Endodermal cell (in vitro differentiated cells): ENCODE results near the gene YLPM1. TPM values are rescaled to one million over a fixed set of nuclear protein-coding genes. Genes with fewer than 3 reads are reported as not detected.

ENCODE experiments used
- DNase-seq: peaks from one replicate; pipeline ENCODE4 v3.0.0-alpha.2; 2017
- H3K27ac ChIP-seq: 2 replicates; pipeline ENCODE4 v1.5.1; 2013; ENCODE audit warnings: mild to moderate bottlenecking, low read depth, low read length, moderate library complexity
- H3K27me3 ChIP-seq: 2 replicates; pipeline ENCODE4 v1.6.1; 2013; ENCODE audit warnings: mild to moderate bottlenecking, low read length, moderate library complexity; ENCODE audit not compliant: insufficient read depth, control insufficient read depth, poor library complexity, severe bottlenecking
- H3K36me3 ChIP-seq: 2 replicates; pipeline ENCODE4 v1.7.0; 2013; ENCODE audit warnings: mild to moderate bottlenecking, low read length, moderate library complexity; ENCODE audit not compliant: control insufficient read depth, insufficient read depth
- H3K4me1 ChIP-seq: one replicate; pipeline ENCODE4 v1.7.0; 2013; ENCODE audit warnings: low read length; ENCODE audit not compliant: control insufficient read depth, insufficient read depth
- H3K4me3 ChIP-seq: 2 replicates; pipeline ENCODE4 v1.5.1; 2013; ENCODE audit warnings: mild to moderate bottlenecking, low read length, moderate library complexity
- H3K9ac ChIP-seq: 2 replicates; pipeline ENCODE4 v1.6.1; 2013; ENCODE audit warnings: mild to moderate bottlenecking, low read length, moderate library complexity; ENCODE audit not compliant: poor library complexity, severe bottlenecking; ENCODE audit errors: extremely low read depth
- H3K9me3 ChIP-seq: 2 replicates; pipeline ENCODE4 v1.6.1; 2013; ENCODE audit warnings: mild to moderate bottlenecking, low read length, moderate library complexity; ENCODE audit not compliant: control insufficient read depth
- H3K27ac Mint-ChIP-seq: 2 replicates; pipeline ENCODE4 v1.8.0; 2020; ENCODE audit warnings: mixed read lengths
- H3K27me3 Mint-ChIP-seq: 2 replicates; pipeline ENCODE4 v1.8.0; 2021; ENCODE audit warnings: mild to moderate bottlenecking, mixed read lengths; ENCODE audit not compliant: insufficient read depth
- H3K36me3 Mint-ChIP-seq: 2 replicates; pipeline ENCODE4 v1.8.0; 2020; ENCODE audit warnings: low read depth, mixed read lengths
- H3K4me1 Mint-ChIP-seq: 2 replicates; pipeline ENCODE4 v1.8.0; 2020; ENCODE audit warnings: mixed read lengths
- H3K4me3 Mint-ChIP-seq: 2 replicates; pipeline ENCODE4 v1.8.0; 2020; ENCODE audit warnings: mild to moderate bottlenecking, moderate library complexity, mixed read lengths
- H3K9me3 Mint-ChIP-seq: 2 replicates; pipeline ENCODE4 v1.8.0; 2020; ENCODE audit warnings: mild to moderate bottlenecking, mixed read lengths
- CTCF ChIP-seq: fragments of 200-600 bp; sonication (generic); conservative IDR thresholded peaks from 2 replicates; pipeline ENCODE4 v1.5.0; 2021; ENCODE audit warnings: antibody characterized with exemption, mild to moderate bottlenecking
- WGBS, 2 experiments: methylation state at CpG; one replicate each; pipeline versions ENCODE4 v1.1.5 to v1.1.7; 2013; ENCODE audit warnings: missing lambda C conversion rate in 2 of 2, mixed read lengths in 1 of 2; ENCODE audit not compliant: insufficient coverage in 1 of 2, insufficient read length in 1 of 2; 5-methylcytosine and 5-hydroxymethylcytosine counted together
- total RNA-seq, 2 donors: library from RNA; stranded (reverse); fragmentation: NEBNext Ultra II Directional in 1 of 2; extraction: Animal tissue kit (Norgen Biotek cat#: 25700) in 1 of 2; gene quantifications; 2 replicates in 1 of 2; 3 replicates in 1 of 2; pipeline ENCODE4 v1.2.1, GENCODE V29; 2021

Gene YLPM1
- total RNA-seq, 2 donors from 2014 or later = 75.2 to 76.2 TPM

DNA sequence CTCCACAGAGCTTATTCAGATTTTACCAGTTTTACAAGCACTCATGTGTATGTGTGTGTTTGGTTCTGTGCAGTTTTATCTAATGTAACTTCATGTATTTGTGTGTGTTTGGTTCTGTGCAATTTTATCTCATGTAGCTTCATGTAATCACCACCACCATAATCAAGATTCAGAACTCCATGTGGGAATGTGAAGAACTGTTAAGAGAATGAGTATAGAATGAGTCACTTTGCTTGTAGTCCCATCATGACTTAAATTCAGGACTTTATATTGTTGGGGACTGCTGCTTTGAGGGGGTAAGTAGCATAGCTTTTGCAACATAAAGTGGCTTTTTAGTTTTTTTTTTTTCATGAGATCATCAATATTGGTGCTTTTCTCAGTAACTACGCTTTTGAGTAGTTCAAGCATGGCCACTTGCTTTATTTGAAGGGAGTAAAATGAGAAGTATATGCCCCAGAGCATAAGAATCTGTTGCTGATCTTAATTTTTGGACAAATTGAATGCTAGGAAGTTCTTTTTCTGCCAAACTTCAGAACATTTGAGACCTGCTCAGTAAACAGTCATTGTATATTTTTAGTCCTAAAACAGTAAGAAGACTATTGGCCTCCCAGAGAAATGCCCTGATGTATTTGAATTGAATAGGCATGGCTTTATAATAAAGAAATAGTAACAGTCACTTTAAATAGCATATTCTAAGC lies 84.0 kb downstream of the YLPM1 start:
- DNase-seq = no peak
- WGBS, 2 experiments = 100% methylated on average over 1 of the region's 1 CpG
- no peaks in the 10 kb centered on the region for H3K36me3 ChIP-seq
- Mint-ChIP-seq H3K27ac (no peak overlapping the region), H3K27me3 (no peaks in the 10 kb centered on the region), H3K4me1 (peaks cover 3% of the 10 kb centered on the region), H3K9me3 (no peaks in the 10 kb centered on the region), H3K4me3 (no peak overlapping the region), H3K36me3 (no peaks in the 10 kb centered on the region)
- H3K9ac ChIP-seq = no peak overlapping the region
- no peak overlapping the region for H3K27ac ChIP-seq
- H3K4me1 ChIP-seq = no peaks in the 10 kb centered on the region
- TF ChIP-seq CTCF = no peak
- no peak overlapping the region for H3K4me3 ChIP-seq
- no peaks in the 10 kb centered on the region for H3K27me3 ChIP-seq
- H3K9me3 ChIP-seq = no peaks in the 10 kb centered on the region

DNA sequence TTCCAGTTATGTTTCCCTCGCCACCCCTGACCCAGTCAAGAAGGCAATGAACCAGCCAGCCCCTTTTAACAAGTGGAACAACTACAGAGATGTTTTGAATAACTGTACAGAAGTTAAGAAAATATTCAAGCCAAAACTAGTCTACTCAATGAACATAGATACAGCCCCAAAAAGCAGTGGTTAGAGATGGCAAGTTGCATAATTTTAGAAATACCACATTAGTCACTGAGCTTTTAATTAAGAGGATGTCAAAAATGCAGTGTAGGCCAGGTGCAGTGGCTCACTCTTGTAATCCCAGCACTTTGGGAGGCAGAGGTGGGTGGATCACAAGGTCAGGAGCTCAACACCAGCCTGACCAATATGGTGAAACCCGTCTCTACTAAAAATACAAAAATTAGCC lies 85.7 kb downstream of the YLPM1 start:
- H3K27ac Mint-ChIP-seq = no peak overlapping the region
- H3K27me3 Mint-ChIP-seq = no peaks in the 10 kb centered on the region
- H3K9me3 Mint-ChIP-seq = no peaks in the 10 kb centered on the region
- no peak for DNase-seq
- Histone ChIP-seq H3K9ac (no peak overlapping the region), H3K4me1 (no peaks in the 10 kb centered on the region), H3K27me3 (no peaks in the 10 kb centered on the region), H3K4me3 (no peak overlapping the region), H3K9me3 (no peaks in the 10 kb centered on the region), H3K36me3 (no peaks in the 10 kb centered on the region), H3K27ac (no peak overlapping the region)
- no peak for TF ChIP-seq CTCF
- no peaks in the 10 kb centered on the region for H3K36me3 Mint-ChIP-seq
- H3K4me1 Mint-ChIP-seq = peaks cover 3% of the 10 kb centered on the region
- 96 to 100% methylated on average over 1 to 2 of the region's 2 CpGs for WGBS, 2 experiments
- H3K4me3 Mint-ChIP-seq = no peak overlapping the region

GRCh38 chr14:74852922-74853530 lies 89.9 kb downstream of the YLPM1 start:
- Histone ChIP-seq H3K4me1 (peaks cover 12% of the 10 kb centered on the region), H3K36me3 (no peaks in the 10 kb centered on the region), H3K27me3 (no peaks in the 10 kb centered on the region), H3K4me3 (no peak overlapping the region), H3K27ac (no peak overlapping the region), H3K9ac (no peak overlapping the region), H3K9me3 (no peaks in the 10 kb centered on the region)
- DNase-seq = no peak
- H3K27me3 Mint-ChIP-seq = no peaks in the 10 kb centered on the region
- H3K4me1 Mint-ChIP-seq = peaks cover 18% of the 10 kb centered on the region
- H3K27ac Mint-ChIP-seq = no peak overlapping the region
- 76 to 83% methylated on average over 1 of the region's 2 CpGs for WGBS, 2 experiments
- no peak for TF ChIP-seq CTCF
- no peaks in the 10 kb centered on the region for H3K9me3 Mint-ChIP-seq
- no peaks in the 10 kb centered on the region for H3K36me3 Mint-ChIP-seq
- no peak overlapping the region for H3K4me3 Mint-ChIP-seq
